H1 (cell line): Measurements from ENCODE around the gene PPP2R2B. TPM values are rescaled to one million over a fixed set of nuclear protein-coding genes. Genes with fewer than 3 reads are reported as not detected.

Experiments
- CEBPB ChIP-seq: IDR thresholded peaks from 2 replicates; pipeline ENCODE4 v1.6.1; 2012; ENCODE audit warnings: low read depth, low read length
- EP300 ChIP-seq, 2 experiments: IDR thresholded peaks; 1 replicate in 1 of 2; 2 replicates in 1 of 2; pipeline ENCODE4 v1.6.1; 2011 to 2012; ENCODE audit warnings: low read depth in 2 of 2, low read length in 2 of 2, mild to moderate bottlenecking in 2 of 2, borderline replicate concordance in 1 of 2, inconsistent platforms in 1 of 2, moderate library complexity in 1 of 2
- KDM5A ChIP-seq: fragments of 200-600 bp; IDR thresholded peaks from 2 replicates; pipeline ENCODE4 v1.7.1; 2012; ENCODE audit warnings: mild to moderate bottlenecking, low read length, inconsistent platforms, mixed read lengths
- PHF8 ChIP-seq: fragments of 200-600 bp; sonication (generic); conservative IDR thresholded peaks from 2 replicates; pipeline ENCODE4 v1.7.1; 2012; ENCODE audit warnings: low read depth, mild to moderate bottlenecking, inconsistent platforms, low read length, moderate library complexity
- RXRA ChIP-seq: IDR thresholded peaks from 2 replicates; pipeline ENCODE4 v1.6.1; 2011; ENCODE audit warnings: low read depth, mild to moderate bottlenecking, low read length, moderate library complexity; ENCODE audit not compliant: insufficient read depth
- SIN3A ChIP-seq, 2 experiments: IDR thresholded peaks in 1 of 2; conservative IDR thresholded peaks in 1 of 2; 2 replicates each; pipeline ENCODE4 v1.6.1; 2011 to 2012; ENCODE audit warnings: low read length in 2 of 2, improper control_type of control experiment in 1 of 2, low read depth in 1 of 2, mild to moderate bottlenecking in 1 of 2
- SIRT6 ChIP-seq: IDR thresholded peaks from one replicate; pipeline ENCODE4 v1.7.1; 2012; ENCODE audit warnings: low read length, inconsistent platforms
- YY1 ChIP-seq: IDR thresholded peaks from 2 replicates; pipeline ENCODE4 v1.6.1; 2011; ENCODE audit warnings: low read depth, mild to moderate bottlenecking, low read length
- polyA plus RNA-seq, 7 experiments: library from polyadenylated mRNA; depleted of rRNA in 3 of 7; stranded (reverse) in 5 of 7; unstranded in 2 of 7; fragments of >200 nt in 5 of 7; fragments of 200-250 nt in 2 of 7; gene quantifications; 1 replicate in 5 of 7; 2 replicates in 1 of 7; 4 replicates in 1 of 7; pipeline versions ENCODE4 v1.2.1 to v1.2.3, GENCODE V29; 2011 to 2013; ENCODE audit warnings: missing spikeins in 2 of 7, mixed read lengths in 2 of 7
- total RNA-seq: library from RNA; stranded (reverse); fragmentation: NEBNext Ultra II Directional; extraction: Animal tissue kit (Norgen Biotek cat#: 25700); gene quantifications from 2 replicates; pipeline ENCODE4 v1.2.1, GENCODE V29; 2021

The PPP2R2B gene
- total and polyA plus RNA-seq, 2 of the 8 experiments (the other 6 are each of a cell fraction or from before 2014, with no cell fraction given) = 21.1 to 37.1 TPM

DNA sequence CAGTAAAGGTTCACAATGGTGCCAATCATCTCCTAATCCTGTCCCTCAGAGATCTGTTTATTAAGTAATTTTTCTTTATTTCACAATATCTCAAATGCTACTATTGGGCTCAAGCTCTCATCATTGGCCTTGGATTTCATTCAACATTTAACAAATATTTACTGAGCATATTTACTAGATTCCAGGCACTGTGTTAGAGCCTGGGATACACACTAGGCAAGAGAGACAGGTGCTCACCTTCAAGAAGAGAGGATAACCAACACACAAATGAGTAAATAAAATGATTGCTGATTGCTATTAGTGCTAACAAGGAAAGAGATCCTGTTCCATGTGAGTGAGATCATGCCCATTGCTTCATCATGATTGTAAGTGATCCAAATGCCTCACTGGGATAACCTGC, 27.4 kb downstream of the PPP2R2B start (continued):
- TF ChIP-seq EP300 (IDR thresholded peaks at IDR 0.05; ENCODE audit: borderline replicate concordance in 1 of 2, low read depth in 2 of 2, low read length in 2 of 2) (no peak), PHF8 (no peak), YY1 (no peak), KDM5A (no peak), SIN3A (conservative IDR thresholded peaks at IDR 0.05 in 1 of 2, IDR thresholded peaks at IDR 0.05 in 1 of 2; ENCODE audit: low read depth in 1 of 2, low read length in 2 of 2) (no peak), RXRA (no peak), CEBPB (no peak), SIRT6 (no peak)
